GM18870 (cell line): Measurements from ENCODE around the gene DDRGK1.

Experiments
- ATAC-seq: cut with Tn5 transposase; IDR thresholded peaks from one replicate; pipeline ENCODE4 v1.9.1; 2021; ENCODE audit warnings: moderate library complexity; ENCODE audit not compliant: unreplicated experiment

The DDRGK1 gene

GRCh38 chr20:3204124-3204794 is at the start of gene DDRGK1:
Gene DDRGK1 (minus strand): TSS chr20:3204682. CDS start chr20:3204627, 55 bp downstream.
- ATAC-seq: peak; percentile 73

- ATAC-seq: no peak
These were observed 47.3 kb upstream of the DDRGK1 start for GRCh38 chr20:3251806-3252205.

GRCh38 chr20:3250091-3250504 is 45.6 kb upstream of the DDRGK1 start:
- no peak for ATAC-seq

- no peak for ATAC-seq
These were observed 44.5 kb upstream of the DDRGK1 start for GRCh38 chr20:3248993-3249347.

GRCh38 chr20:3248167-3248992 is 43.9 kb upstream of the DDRGK1 start:
- ATAC-seq: no peak

GRCh38 chr20:3247638-3248037 is 43.2 kb upstream of the DDRGK1 start:
- ATAC-seq: no peak

- ATAC-seq: no peak
These were observed 42.2 kb upstream of the DDRGK1 start for GRCh38 chr20:3246682-3247081.

- no peak for ATAC-seq
These were observed 41.2 kb upstream of the DDRGK1 start for GRCh38 chr20:3245711-3246110.

- no peak for ATAC-seq
These were observed 40.7 kb upstream of the DDRGK1 start for GRCh38 chr20:3245156-3245555.

- ATAC-seq: no peak
These were observed 40.1 kb upstream of the DDRGK1 start for GRCh38 chr20:3244613-3245012.

GRCh38 chr20:3243718-3244358 is 39.4 kb upstream of the DDRGK1 start:
- ATAC-seq: no peak

- ATAC-seq: no peak
These were observed 37.8 kb upstream of the DDRGK1 start for GRCh38 chr20:3242172-3242692.

GRCh38 chr20:3240776-3241363 is 36.4 kb upstream of the DDRGK1 start:
- no peak for ATAC-seq

- ATAC-seq: no peak
These were observed 35.6 kb upstream of the DDRGK1 start for GRCh38 chr20:3239867-3240775.

- ATAC-seq: no peak
These were observed 34.8 kb upstream of the DDRGK1 start, which contains the start of gene SLC4A11 for GRCh38 chr20:3239026-3239866. Gene SLC4A11 (minus strand): TSS chr20:3239190. CDS start chr20:3239137, 53 bp downstream.

- no peak for ATAC-seq
These were observed 34.1 kb upstream of the DDRGK1 start for GRCh38 chr20:3238616-3239025.

- ATAC-seq: no peak
These were observed 33.6 kb upstream of the DDRGK1 start for GRCh38 chr20:3237958-3238615.
